SK-N-SH (cell line): ENCODE results near the gene MRGPRG. TPM values are rescaled to one million over a fixed set of nuclear protein-coding genes. Genes with fewer than 3 reads are reported as not detected.

Experiments
- CTCF ChIA-PET: fragments of 300-600, 350-600 bp; formaldehyde crosslinking; extraction: SDS; loops from one replicate; lab custom pipeline; 2021; lab: Yijun Ruan, JAX
- POLR2A ChIA-PET: fragments of 350-600 bp; sonication (Branson Sonifier 250); formaldehyde crosslinking; extraction: SDS; loops from one replicate; lab custom pipeline; 2020; ENCODE audit warnings: antibody characterized with exemption, inconsistent platforms; lab: Yijun Ruan, JAX
- DNase-seq: peaks from one replicate; pipeline ENCODE4 v3.0.0; 2012
- H2AFZ ChIP-seq: fragments of 200-600 bp; sonication (generic); 2 replicates; pipeline ENCODE4 v1.8.1; 2016; ENCODE audit warnings: antibody characterized with exemption, mild to moderate bottlenecking, low read depth
- H3F3A ChIP-seq: fragments of 200-600 bp; sonication (generic); replicated peaks from 2 replicates; pipeline ENCODE3; 2016; ENCODE audit warnings: antibody characterized with exemption, mild to moderate bottlenecking; ENCODE audit not compliant: insufficient read depth
- H3K27ac ChIP-seq, 2 experiments: fragments of 200-500 bp in 1 of 2; fragments of 200-600 bp in 1 of 2; sonication (Bioruptor generic) in 1 of 2; sonication (generic), shearing (Covaris generic) in 1 of 2; 2 replicates each; pipeline versions ENCODE4 v1.5.1 to v1.6.1; 2014 to 2016; ENCODE audit warnings: low read depth in 2 of 2, inconsistent platforms in 1 of 2, low read length in 1 of 2, mild to moderate bottlenecking in 1 of 2, mixed read lengths in 1 of 2
- H3K27me3 ChIP-seq: fragments of 200-600 bp; sonication (generic), shearing (Covaris generic); 2 replicates; pipeline ENCODE4 v1.6.1; 2016; ENCODE audit warnings: mixed run types; ENCODE audit not compliant: insufficient read depth
- H3K36me3 ChIP-seq, 2 experiments: fragments of 200-500 bp in 1 of 2; fragments of 200-600 bp in 1 of 2; sonication (Bioruptor generic) in 1 of 2; sonication (generic) in 1 of 2; replicated peaks in 1 of 2; 2 replicates each; pipeline versions ENCODE3 to v1.5.1; 2014 to 2016; ENCODE audit warnings: low read length in 1 of 2, mild to moderate bottlenecking in 1 of 2; ENCODE audit not compliant: insufficient read depth in 2 of 2, control insufficient read depth in 1 of 2
- H3K4me1 ChIP-seq, 2 experiments: fragments of 200-500 bp in 1 of 2; fragments of 200-600 bp in 1 of 2; sonication (Bioruptor generic) in 1 of 2; sonication (generic), shearing (Covaris generic) in 1 of 2; 2 replicates each; pipeline versions ENCODE4 v1.5.1 to v1.6.1; 2014 to 2016; ENCODE audit warnings: low read depth in 1 of 2, low read length in 1 of 2, mixed run types in 1 of 2; ENCODE audit not compliant: insufficient read depth in 2 of 2, control insufficient read depth in 1 of 2
- H3K4me2 ChIP-seq: fragments of 200-600 bp; sonication (generic), shearing (Covaris generic); 2 replicates; pipeline ENCODE4 v1.6.1; 2017; ENCODE audit warnings: mixed run types
- H3K4me3 ChIP-seq, 2 experiments: fragments of 200-500 bp in 1 of 2; fragments of 200-600 bp in 1 of 2; sonication (Bioruptor generic) in 1 of 2; sonication (generic), shearing (Covaris generic) in 1 of 2; 2 replicates each; pipeline versions ENCODE4 v1.5.1 to v1.8.1; 2014 to 2016; ENCODE audit warnings: low read depth in 2 of 2, inconsistent platforms in 1 of 2, low read length in 1 of 2, mild to moderate bottlenecking in 1 of 2, mixed read lengths in 1 of 2, moderate library complexity in 1 of 2
- H3K79me2 ChIP-seq: fragments of 200-600 bp; sonication (generic); 2 replicates; pipeline ENCODE4 v1.8.1; 2017; ENCODE audit warnings: mild to moderate bottlenecking; ENCODE audit not compliant: insufficient read depth
- H3K9ac ChIP-seq: fragments of 200-600 bp; sonication (generic); 2 replicates; pipeline ENCODE4 v1.6.1; 2017; ENCODE audit warnings: mixed run types
- H3K9me2 ChIP-seq: fragments of 200-600 bp; sonication (generic); 2 replicates; pipeline ENCODE4 v1.6.1; 2017; ENCODE audit warnings: mixed run types
- H3K9me3 ChIP-seq: fragments of 200-600 bp; sonication (generic); 2 replicates; pipeline ENCODE4 v1.6.1; 2017; ENCODE audit warnings: mixed run types, mild to moderate bottlenecking, moderate library complexity
- H4K20me1 ChIP-seq: fragments of 200-600 bp; sonication (generic); 2 replicates; pipeline ENCODE4 v1.6.1; 2017; ENCODE audit warnings: mild to moderate bottlenecking, mixed run types; ENCODE audit not compliant: insufficient read depth
- MEF2A ChIP-seq: IDR thresholded peaks from 2 replicates; pipeline ENCODE4 v1.4.0; 2012; ENCODE audit warnings: low read depth, borderline replicate concordance
- SMC3 ChIP-seq: IDR thresholded peaks from 2 replicates; pipeline ENCODE4 v1.6.1; 2012; ENCODE audit warnings: low read depth, low read length, improper control_type of control experiment
- TEAD4 ChIP-seq: IDR thresholded peaks from 2 replicates; pipeline ENCODE4 v1.4.0; 2012; ENCODE audit warnings: mild to moderate bottlenecking, borderline replicate concordance; ENCODE audit not compliant: insufficient read depth
- YY1 ChIP-seq: IDR thresholded peaks from 2 replicates; pipeline ENCODE4 v1.4.0; 2012; ENCODE audit warnings: low read depth, mild to moderate bottlenecking
- ZBTB33 ChIP-seq: IDR thresholded peaks from 2 replicates; pipeline ENCODE4 v1.4.0; 2012; ENCODE audit warnings: low read depth, borderline replicate concordance
- WGBS: methylation state at CpG from one replicate; pipeline ENCODE4 v1.1.6; 2017; ENCODE audit warnings: low lambda C conversion rate; 5-methylcytosine and 5-hydroxymethylcytosine counted together
- polyA plus RNA-seq, 3 experiments: library from polyadenylated mRNA; depleted of rRNA; stranded (reverse); fragments of >200 nt; gene quantifications; 2 replicates each; pipeline ENCODE4 v1.2.3, GENCODE V29; 2012

MRGPRG gene
- polyA plus RNA-seq, 1 of the 3 experiments (the other 2 are of a cell fraction): not detected

GRCh38 chr11:3204141-3205015, 14.2 kb downstream of the MRGPRG start:
- Histone ChIP-seq H3K4me1 (peaks cover 0 to 23% of the 10 kb centered on the region in 2 experiments; a peak in 1 of 4 replicates), H3K4me3 (no peak overlapping the region), H3K9me3 (no peaks in the 10 kb centered on the region), H3K9ac (no peak overlapping the region), H2AFZ (no peak overlapping the region), H3K4me2 (no peak overlapping the region), H3K27ac (no peak overlapping the region), H4K20me1 (no peaks in the 10 kb centered on the region), H3K79me2 (no peaks in the 10 kb centered on the region), H3K27me3 (peaks cover 25% of the 10 kb centered on the region), H3F3A (no peaks in the 10 kb centered on the region), H3K36me3 (no peaks in the 10 kb centered on the region), H3K9me2 (no peaks in the 10 kb centered on the region)
- ChIA-PET POLR2A (no interaction called here), CTCF (interaction anchor here (1.0 to 2.5 kb wide), 5 partner anchors 9 to 113 kb away, joined by 3 to 10 read pairs (median 5); no protein-coding TSS in a partner anchor)
- peak; percentile 28 for DNase-seq
- WGBS: 58% methylated on average over 10 of the region's 24 CpGs
- TF ChIP-seq YY1 (no peak), ZBTB33 (no peak), MEF2A (no peak), TEAD4 (no peak)

- ChIA-PET POLR2A (no interaction called here), CTCF (interaction anchor here (1.0 to 2.6 kb wide), 6 partner anchors 8 to 166 kb away, joined by 3 to 10 read pairs (median 6); no protein-coding TSS in a partner anchor)
- Histone ChIP-seq H2AFZ (no peak overlapping the region), H3K9me3 (no peaks in the 10 kb centered on the region), H3K27me3 (peaks cover 25% of the 10 kb centered on the region), H3K9ac (no peak overlapping the region), H3K4me3 (no peak overlapping the region; a peak in 1 of 4 replicates), H3K4me2 (no peak overlapping the region), H3K4me1 (peaks cover 0 to 22% of the 10 kb centered on the region in 2 experiments; a peak in 1 of 4 replicates), H3K9me2 (no peaks in the 10 kb centered on the region), H3K36me3 (no peaks in the 10 kb centered on the region), H3K27ac (no peak overlapping the region), H3K79me2 (no peaks in the 10 kb centered on the region), H4K20me1 (no peaks in the 10 kb centered on the region), H3F3A (no peaks in the 10 kb centered on the region)
- under 1% methylated on average over 17 of the region's 51 CpGs for WGBS
- TF ChIP-seq SMC3: no peak
- peak; percentile 73 for DNase-seq
Observed at GRCh38 chr11:3203221-3204043, 15.2 kb downstream of the MRGPRG start.
